ENCODE data around the gene PADI6.

Gene PADI6

GRCh38 chr1:17356387-17357026, 15.5 kb upstream of the PADI6 start:
- peak in 1 of 2 donors; percentile 5 for DNase-seq (ENCODE audit: low read depth in 2 of 2)

DNA sequence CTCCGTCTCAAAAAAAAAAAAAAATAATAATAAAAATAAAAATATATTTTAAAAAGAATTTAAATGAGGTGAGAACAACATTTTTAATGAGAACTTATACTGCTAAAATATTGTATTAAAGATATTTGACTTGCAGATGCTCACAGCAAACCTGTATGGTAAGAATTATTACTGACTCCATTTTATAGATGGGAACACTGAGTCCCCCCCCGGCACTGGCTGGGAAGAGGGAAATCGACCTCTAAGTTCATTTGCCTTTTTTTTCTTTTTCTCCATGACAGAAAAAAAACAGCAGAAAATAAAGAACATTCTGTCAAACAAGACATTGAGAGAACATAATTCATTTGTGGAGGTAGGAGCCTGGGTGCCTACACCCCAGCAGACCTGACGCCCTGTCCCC, 13.4 kb upstream of the PADI6 start:
- no peak for DNase-seq (ENCODE audit: low read depth in 2 of 2)

GRCh38 chr1:17359031-17359430, 13.0 kb upstream of the PADI6 start:
- DNase-seq (ENCODE audit: low read depth in 2 of 2): no peak

- no peak for DNase-seq (ENCODE audit: low read depth in 2 of 2)
These were observed 12.2 kb upstream of the PADI6 start for GRCh38 chr1:17359808-17360207.

GRCh38 chr1:17360272-17360956, 11.6 kb upstream of the PADI6 start:
- no peak for DNase-seq (ENCODE audit: low read depth in 2 of 2)

DNA sequence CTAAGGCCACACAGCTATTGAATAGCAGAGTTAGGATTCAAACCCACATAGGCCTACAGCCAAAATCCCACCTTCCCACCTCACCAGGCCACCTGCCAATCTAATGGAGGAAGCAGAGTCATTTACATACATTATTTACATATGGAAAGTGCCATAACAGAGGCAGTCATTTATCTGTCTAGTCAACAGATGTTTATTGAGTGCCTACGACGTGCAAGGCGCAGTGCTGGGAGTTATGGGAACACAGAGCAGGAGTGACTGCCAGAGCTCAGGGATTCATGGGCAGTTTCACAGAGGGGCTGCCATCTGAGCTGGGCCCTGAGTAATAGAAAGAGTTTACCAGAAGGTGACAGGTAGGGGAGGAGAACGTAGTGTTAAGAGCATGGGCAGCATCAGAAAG, 10.3 kb upstream of the PADI6 start:
- no peak for DNase-seq (ENCODE audit: low read depth in 2 of 2)

DNA sequence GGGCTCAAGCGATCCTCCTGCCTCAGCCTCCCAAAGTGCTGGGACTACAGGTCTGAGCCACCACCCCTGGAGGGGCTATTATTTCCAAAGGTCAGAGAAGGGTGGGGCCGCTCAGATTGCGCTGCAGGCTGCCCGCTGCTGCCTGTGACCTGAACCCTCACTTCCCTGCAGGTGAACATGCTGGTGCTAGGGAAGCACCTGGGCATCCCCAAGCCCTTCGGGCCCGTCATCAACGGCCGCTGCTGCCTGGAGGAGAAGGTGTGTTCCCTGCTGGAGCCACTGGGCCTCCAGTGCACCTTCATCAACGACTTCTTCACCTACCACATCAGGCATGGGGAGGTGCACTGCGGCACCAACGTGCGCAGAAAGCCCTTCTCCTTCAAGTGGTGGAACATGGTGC, 8.6 kb upstream of the PADI6 start:
- no peak for DNase-seq (ENCODE audit: low read depth in 2 of 2)

DNA sequence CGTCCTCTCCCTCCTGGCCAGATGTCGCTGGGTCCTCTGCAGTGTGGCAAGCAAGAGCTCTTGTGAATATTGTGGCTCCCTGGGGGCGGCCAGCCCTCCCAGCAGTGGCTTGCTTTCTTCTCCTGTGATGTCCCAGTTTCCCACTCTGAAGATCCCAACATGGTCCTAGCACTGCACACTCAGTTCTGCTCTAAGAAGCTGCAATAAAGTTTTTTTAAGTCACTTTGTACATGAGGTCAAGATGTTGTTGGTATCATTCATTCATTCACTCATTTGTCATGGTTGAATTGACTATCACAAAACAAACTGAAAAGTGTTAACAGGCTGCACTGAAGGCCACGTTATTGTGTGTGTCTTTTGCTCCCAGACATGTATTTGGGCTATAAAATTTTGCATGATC, 8.2 kb upstream of the PADI6 start:
- no peak for DNase-seq (ENCODE audit: low read depth in 2 of 2)

DNA sequence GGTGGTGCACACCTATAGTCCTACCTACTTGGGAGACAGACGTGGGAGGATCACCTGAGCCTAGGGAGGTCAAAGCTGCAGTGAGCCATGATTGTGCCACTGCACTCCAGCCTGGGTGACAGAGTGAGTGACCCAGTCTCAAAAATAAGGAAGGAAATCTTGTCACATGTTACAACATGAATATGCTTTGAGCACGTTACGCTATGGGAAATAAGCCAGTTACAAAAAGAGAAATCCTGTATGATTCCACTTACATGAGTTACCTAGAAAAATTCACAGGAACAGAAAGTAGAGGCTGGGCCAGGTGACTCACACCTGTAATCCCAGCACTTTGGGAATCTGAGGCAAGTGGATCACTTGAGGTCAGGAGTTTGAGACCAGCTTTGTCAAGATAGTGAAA, 6.7 kb upstream of the PADI6 start:
- DNase-seq (ENCODE audit: low read depth in 2 of 2): no peak

- DNase-seq (ENCODE audit: low read depth in 2 of 2): no peak
These were observed 2.5 kb upstream of the PADI6 start for GRCh38 chr1:17369466-17369865.

GRCh38 chr1:17370618-17371017, 1.4 kb upstream of the PADI6 start:
- no peak for DNase-seq (ENCODE audit: low read depth in 2 of 2)

- no peak for DNase-seq (ENCODE audit: low read depth in 2 of 2)
These were observed 959 bp downstream of the PADI6 start for GRCh38 chr1:17372955-17373354.

- DNase-seq (ENCODE audit: low read depth in 2 of 2): no peak
These were observed 3.7 kb downstream of the PADI6 start for GRCh38 chr1:17375651-17376050.

- no peak for DNase-seq (ENCODE audit: low read depth in 2 of 2)
These were observed 5.4 kb downstream of the PADI6 start for GRCh38 chr1:17377325-17377953.

DNA sequence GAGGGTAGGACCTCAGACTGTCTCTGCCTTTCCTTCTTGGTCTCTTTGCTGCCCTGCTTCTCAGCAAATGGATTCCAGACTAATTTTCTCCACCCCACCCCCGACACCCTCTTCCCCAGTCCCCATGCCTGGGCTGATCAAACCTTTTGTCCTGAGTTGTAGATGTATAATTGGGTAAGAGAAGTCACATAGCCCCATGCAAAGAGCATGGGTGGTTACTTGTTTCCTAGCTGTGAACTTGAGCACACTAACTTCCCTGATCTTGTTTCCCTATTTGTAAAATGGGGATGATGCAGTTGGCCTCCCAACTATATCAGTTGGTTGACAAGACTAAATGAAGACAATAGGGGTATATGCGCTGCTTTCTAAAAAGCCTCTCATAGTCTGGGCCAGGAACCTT, 9.2 kb downstream of the PADI6 start:
- DNase-seq (ENCODE audit: low read depth in 2 of 2): no peak

DNA sequence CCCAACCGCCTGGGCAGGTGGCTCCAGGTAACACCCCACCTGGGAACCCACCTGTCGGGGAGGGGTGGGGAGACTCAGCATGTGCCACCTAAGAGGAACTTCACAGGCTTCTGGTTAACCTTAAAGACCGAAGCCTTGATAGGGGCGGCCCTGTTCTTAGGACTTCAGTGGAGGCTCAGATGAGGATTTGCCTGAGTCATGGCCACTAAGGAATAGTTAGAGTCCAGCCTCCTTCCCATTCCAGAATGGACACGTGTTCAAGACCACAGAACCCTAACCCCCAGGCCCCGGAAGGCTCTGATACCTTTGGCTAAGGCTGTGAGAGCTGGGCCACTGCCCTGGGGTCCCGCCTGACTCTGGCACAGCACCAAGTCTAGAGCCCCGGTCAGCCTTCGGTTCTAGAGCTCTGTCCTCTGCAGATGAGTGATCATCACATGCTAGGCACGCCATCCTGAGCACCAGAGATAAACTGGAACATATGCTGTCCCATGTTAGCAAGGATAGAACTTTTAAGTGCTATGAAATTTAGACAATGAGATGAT, 20.3 kb downstream of the PADI6 start:
- no peak for DNase-seq (ENCODE audit: low read depth in 2 of 2)

DNA sequence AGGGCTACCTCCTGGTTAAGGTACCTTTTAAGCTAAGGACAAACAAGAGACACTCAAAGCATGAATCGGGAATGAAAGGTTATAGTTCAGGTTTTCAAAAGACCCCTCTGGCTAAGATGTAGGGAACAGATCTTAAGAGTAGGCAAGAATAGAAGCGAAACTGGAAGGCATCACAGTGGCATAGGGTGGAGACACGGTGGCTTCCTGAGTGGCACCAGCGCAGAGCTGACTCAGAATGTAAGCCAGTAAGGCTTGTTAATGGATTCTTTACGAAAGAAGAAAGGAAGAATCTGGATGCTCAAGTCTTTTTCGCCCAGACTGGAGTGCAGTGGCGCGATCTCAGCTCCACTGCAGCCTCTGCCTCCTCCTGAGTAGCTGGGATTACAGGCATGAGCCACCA, 21.2 kb downstream of the PADI6 start:
- no peak for DNase-seq (ENCODE audit: low read depth in 2 of 2)

GRCh38 chr1:17397910-17398695, 26.1 kb downstream of the PADI6 start:
- DNase-seq (ENCODE audit: low read depth in 2 of 2): no peak

- no peak for DNase-seq (ENCODE audit: low read depth in 2 of 2)
These were observed 28.8 kb downstream of the PADI6 start for GRCh38 chr1:17400725-17401341.

GRCh38 chr1:17401841-17402240, 29.8 kb downstream of the PADI6 start:
- no peak for DNase-seq (ENCODE audit: low read depth in 2 of 2)

DNA sequence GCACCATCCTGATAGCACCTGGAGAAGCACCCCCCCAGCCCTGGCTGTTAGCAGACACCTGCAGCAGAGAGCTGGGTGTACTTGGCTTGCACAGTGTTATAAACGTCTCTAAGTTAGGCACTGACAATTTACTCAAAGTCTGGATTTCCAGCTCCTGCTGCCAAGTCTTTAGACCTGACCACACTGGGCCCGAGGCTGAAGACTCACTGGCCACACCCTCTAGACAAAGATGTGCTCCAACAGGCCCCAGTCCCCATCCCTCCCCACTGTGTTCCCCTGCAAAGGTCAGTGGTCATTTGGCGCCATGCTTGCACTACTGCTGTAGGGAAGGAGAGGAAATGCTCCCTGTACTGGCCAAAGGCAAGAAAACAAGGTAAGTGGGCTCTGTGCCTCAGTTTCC, 31.1 kb downstream of the PADI6 start:
- no peak for DNase-seq (ENCODE audit: low read depth in 2 of 2)
